Tibial nerve (tissue), 4 donors: ENCODE measurements around the gene ALG6.

Source experiments
- CTCF ChIP-seq, 5 experiments: fragments of 200-600 bp in 3 of 5; fragments of 450-650 bp in 2 of 5; sonication (generic) in 3 of 5; IDR thresholded peaks; one replicate each; pipeline ENCODE4 v1.5.1; 2016 to 2019; ENCODE audit warnings: antibody characterized with exemption in 5 of 5, mild to moderate bottlenecking in 3 of 5, moderate library complexity in 2 of 5
- EP300 ChIP-seq, 2 donors: sonication (generic); formaldehyde crosslinking; IDR thresholded peaks; one replicate each; pipeline ENCODE4 v1.6.1; 2017; ENCODE audit warnings: antibody characterized with exemption in 2 of 2, mild to moderate bottlenecking in 1 of 2
- POLR2A ChIP-seq, 2 donors: fragments of 450-650 bp; IDR thresholded peaks; one replicate each; pipeline ENCODE4 v1.6.1; 2017; ENCODE audit warnings: antibody characterized with exemption in 2 of 2, mild to moderate bottlenecking in 2 of 2, moderate library complexity in 2 of 2

DNA sequence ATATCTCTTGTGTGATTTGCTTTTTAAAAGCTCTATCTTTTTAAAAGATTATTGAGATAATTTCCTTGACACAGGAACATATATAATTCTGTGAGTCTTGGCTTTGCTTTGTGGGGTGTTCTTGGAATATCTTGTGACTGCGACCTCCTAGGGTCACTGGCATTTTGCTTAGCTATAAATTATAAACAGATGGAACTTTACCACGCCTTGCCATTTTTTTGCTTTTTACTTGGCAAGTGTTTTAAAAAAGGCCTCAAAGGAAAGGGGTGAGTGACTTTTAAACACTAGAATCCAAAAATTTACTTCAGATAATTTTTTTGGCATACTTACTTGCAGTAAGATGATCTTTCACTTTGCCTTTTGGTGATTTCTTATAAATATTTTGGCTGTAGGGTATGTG, 43.6 kb downstream of the ALG6 start:
- no peak for TF ChIP-seq CTCF (IDR thresholded peaks at IDR 0.05)
- TF ChIP-seq POLR2A (IDR thresholded peaks at IDR 0.05), result no peak
- TF ChIP-seq EP300 (IDR thresholded peaks at IDR 0.05), result no peak
